H1 (cell line): ENCODE data around the gene SKIC8. TPM values are rescaled to one million over a fixed set of nuclear protein-coding genes. Genes with fewer than 3 reads are reported as not detected.

Experiments used
- CTCF ChIA-PET: fragments of 300-600 bp; sonication (Branson Sonifier 250); formaldehyde crosslinking; loops from one replicate; lab custom pipeline; 2021; ENCODE audit not compliant: partially characterized antibody; lab: Charles Lee
- POLR2A ChIA-PET: fragments of 300-600 bp; sonication (Branson Sonifier 250); formaldehyde crosslinking; loops from one replicate; lab custom pipeline; 2021; ENCODE audit warnings: inconsistent platforms; ENCODE audit not compliant: partially characterized antibody; lab: Charles Lee
- DNase-seq, 2 experiments: peaks; one replicate each; pipeline versions ENCODE4 v3.0.0 to v3.0.0-alpha.2; 2010 to 2022; ENCODE audit warnings: low spot score in 2 of 2, low read depth in 1 of 2, mixed read lengths in 1 of 2
- FAIRE-seq: peaks from 2 replicates; lab custom pipeline; 2011; peaks lifted over from hg19 to GRCh38; lab: Jason Lieb, UNC
- H2AFZ ChIP-seq: 2 replicates; pipeline ENCODE4 v1.8.1; 2012; ENCODE audit warnings: low read length, inconsistent platforms
- H2AK5ac ChIP-seq: 2 replicates; pipeline ENCODE4 v1.6.1; 2013; ENCODE audit warnings: low read depth, low read length
- H2BK120ac ChIP-seq: replicated peaks from 2 replicates; pipeline ENCODE3; 2013; ENCODE audit warnings: low read depth, low read length, inconsistent platforms
- H2BK12ac ChIP-seq: 2 replicates; pipeline ENCODE4 v1.6.1; 2013; ENCODE audit warnings: low read depth, low read length
- H2BK15ac ChIP-seq: 2 replicates; pipeline ENCODE4 v1.6.1; 2013; ENCODE audit warnings: low read length
- H2BK20ac ChIP-seq: 2 replicates; pipeline ENCODE4 v1.6.1; 2013; ENCODE audit warnings: low read length
- H2BK5ac ChIP-seq: 2 replicates; pipeline ENCODE4 v1.6.1; 2013; ENCODE audit warnings: low read depth, low read length
- H3K14ac ChIP-seq: 2 replicates; pipeline ENCODE4 v1.6.1; 2013; ENCODE audit warnings: inconsistent platforms; ENCODE audit not compliant: insufficient read length
- H3K18ac ChIP-seq: 2 replicates; pipeline ENCODE4 v1.6.1; 2013; ENCODE audit warnings: low read length; ENCODE audit errors: extremely low read depth
- H3K23ac ChIP-seq: 2 replicates; pipeline ENCODE4 v1.6.1; 2013; ENCODE audit warnings: inconsistent platforms; ENCODE audit not compliant: insufficient read length
- H3K23me2 ChIP-seq: 2 replicates; pipeline ENCODE4 v1.6.1; 2013; ENCODE audit warnings: low read depth, low read length
- H3K27ac ChIP-seq: 2 replicates; pipeline ENCODE4 v1.6.1; 2011; ENCODE audit warnings: low read depth, low read length, inconsistent platforms
- H3K27me3 ChIP-seq, 4 experiments: replicated peaks in 1 of 4; 1 replicate in 1 of 4; 2 replicates in 3 of 4; pipeline versions ENCODE4 v1.6.1 to v1.8.1; 2011 to 2013; ENCODE audit warnings: low read length in 3 of 4, mild to moderate bottlenecking in 3 of 4, inconsistent platforms in 2 of 4, mixed read lengths in 2 of 4, moderate library complexity in 1 of 4; ENCODE audit not compliant: control insufficient read depth in 3 of 4, insufficient read depth in 3 of 4; ENCODE audit errors: extremely low read depth in 1 of 4
- H3K36me3 ChIP-seq, 4 experiments: 2 replicates each; pipeline versions ENCODE4 v1.6.1 to v1.8.1; 2011 to 2013; ENCODE audit warnings: mild to moderate bottlenecking in 4 of 4, low read length in 3 of 4, moderate library complexity in 2 of 4, control low read depth in 1 of 4, inconsistent platforms in 1 of 4; ENCODE audit not compliant: insufficient read depth in 4 of 4, control insufficient read depth in 2 of 4
- H3K4ac ChIP-seq: replicated peaks from 2 replicates; pipeline ENCODE3; 2013; ENCODE audit warnings: low read length, low read depth, mixed read lengths, inconsistent platforms; ENCODE audit not compliant: insufficient read length
- H3K4me1 ChIP-seq, 4 experiments: replicated peaks in 1 of 4; 1 replicate in 1 of 4; 2 replicates in 3 of 4; pipeline versions ENCODE4 v1.6.1 to v1.8.1; 2011 to 2013; ENCODE audit warnings: low read length in 3 of 4, inconsistent platforms in 2 of 4, mixed read lengths in 1 of 4; ENCODE audit not compliant: insufficient read depth in 4 of 4, control insufficient read depth in 3 of 4
- H3K4me2 ChIP-seq, 2 experiments: 2 replicates each; pipeline versions ENCODE4 v1.6.1 to v1.8.1; 2011 to 2013; ENCODE audit warnings: low read depth in 2 of 2, low read length in 2 of 2, control low read depth in 1 of 2, inconsistent platforms in 1 of 2, mild to moderate bottlenecking in 1 of 2; ENCODE audit not compliant: insufficient read depth in 1 of 2
- H3K4me3 ChIP-seq, 4 experiments: fragments of 200-600, 300-600 bp in 1 of 4; sonication (generic), shearing (Covaris generic), sonication (Bioruptor Twin) in 1 of 4; 2 replicates each; pipeline versions ENCODE4 v1.5.1 to v1.8.1; 2011 to 2016; ENCODE audit warnings: low read length in 4 of 4, low read depth in 3 of 4, control low read depth in 2 of 4, inconsistent platforms in 2 of 4, mild to moderate bottlenecking in 2 of 4, mixed read lengths in 1 of 4, moderate library complexity in 1 of 4; ENCODE audit not compliant: insufficient read depth in 2 of 4; ENCODE audit errors: extremely low read depth in 1 of 4
- H3K56ac ChIP-seq: replicated peaks from 2 replicates; pipeline ENCODE3; 2013; ENCODE audit warnings: low read depth, mild to moderate bottlenecking, mixed read lengths, low read length, inconsistent platforms; ENCODE audit not compliant: insufficient read length
- H3K79me1 ChIP-seq: 2 replicates; pipeline ENCODE4 v1.6.1; 2013; ENCODE audit warnings: low read depth, low read length, control low read depth
- H3K79me2 ChIP-seq, 2 experiments: 2 replicates each; pipeline versions ENCODE4 v1.6.1 to v1.8.1; 2012 to 2013; ENCODE audit warnings: low read length in 2 of 2, mild to moderate bottlenecking in 2 of 2, inconsistent platforms in 1 of 2; ENCODE audit not compliant: insufficient read depth in 2 of 2, control insufficient read depth in 1 of 2
- H3K9ac ChIP-seq, 4 experiments: replicated peaks in 1 of 4; 1 replicate in 1 of 4; 2 replicates in 3 of 4; pipeline versions ENCODE4 v1.6.1 to v1.8.1; 2011 to 2013; ENCODE audit warnings: low read depth in 3 of 4, low read length in 3 of 4, control low read depth in 2 of 4, mild to moderate bottlenecking in 2 of 4, moderate library complexity in 2 of 4, inconsistent platforms in 1 of 4; ENCODE audit errors: extremely low read depth in 1 of 4
- H3K9me3 ChIP-seq, 2 experiments: 2 replicates each; pipeline versions ENCODE4 v1.6.1 to v1.8.1; 2012 to 2013; ENCODE audit warnings: mild to moderate bottlenecking in 2 of 2, moderate library complexity in 2 of 2, control low read depth in 1 of 2, inconsistent platforms in 1 of 2, low read depth in 1 of 2, low read length in 1 of 2, mixed read lengths in 1 of 2; ENCODE audit not compliant: insufficient read depth in 2 of 2
- H4K20me1 ChIP-seq, 2 experiments: replicated peaks in 1 of 2; 2 replicates each; pipeline versions ENCODE3 to v1.8.1; 2011 to 2013; ENCODE audit warnings: inconsistent platforms in 2 of 2, low read length in 2 of 2, mild to moderate bottlenecking in 1 of 2; ENCODE audit not compliant: insufficient read depth in 2 of 2, control insufficient read depth in 1 of 2
- H4K5ac ChIP-seq: 2 replicates; pipeline ENCODE4 v1.6.1; 2013; ENCODE audit warnings: low read length, low read depth, mixed read lengths, inconsistent platforms; ENCODE audit not compliant: insufficient read length
- H4K8ac ChIP-seq: 2 replicates; pipeline ENCODE4 v1.8.0; 2013; ENCODE audit warnings: mild to moderate bottlenecking, moderate library complexity, low read length, inconsistent platforms; ENCODE audit not compliant: insufficient read depth; ENCODE audit errors: extremely low read depth
- H4K91ac ChIP-seq: replicated peaks from 2 replicates; pipeline ENCODE3; 2013; ENCODE audit warnings: low read length, mixed read lengths, inconsistent platforms; ENCODE audit not compliant: insufficient read length
- CEBPB ChIP-seq: IDR thresholded peaks from 2 replicates; pipeline ENCODE4 v1.6.1; 2012; ENCODE audit warnings: low read depth, low read length
- CTBP2 ChIP-seq: IDR thresholded peaks from 2 replicates; pipeline ENCODE4 v1.7.0; 2011; ENCODE audit warnings: borderline replicate concordance, mild to moderate bottlenecking, moderate library complexity, mixed read lengths, low read length; ENCODE audit not compliant: insufficient read depth, insufficient read length
- CTCF ChIP-seq, 3 experiments: IDR thresholded peaks; 1 replicate in 2 of 3; 2 replicates in 1 of 3; pipeline versions ENCODE4 v1.5.1 to v1.6.1; 2011; ENCODE audit warnings: low read length in 3 of 3, mild to moderate bottlenecking in 3 of 3, inconsistent platforms in 2 of 3, low read depth in 1 of 3, moderate library complexity in 1 of 3; ENCODE audit not compliant: insufficient read depth in 1 of 3; ENCODE audit errors: control extremely low read depth in 1 of 3
- RAD21 ChIP-seq, 2 experiments: IDR thresholded peaks in 1 of 2; conservative IDR thresholded peaks in 1 of 2; 2 replicates each; pipeline ENCODE4 v1.6.1; 2011; ENCODE audit warnings: low read depth in 2 of 2, low read length in 2 of 2, improper control_type of control experiment in 1 of 2, inconsistent platforms in 1 of 2, mild to moderate bottlenecking in 1 of 2, moderate library complexity in 1 of 2
- RNF2 ChIP-seq: fragments of 200-900, 300-1000 bp; sonication (generic); IDR thresholded peaks from 2 replicates; pipeline ENCODE4 v1.7.1; 2016; ENCODE audit warnings: borderline replicate concordance, low read depth, mild to moderate bottlenecking, antibody characterized with exemption, low read length; ENCODE audit not compliant: poor library complexity, severe bottlenecking; ENCODE audit errors: missing control alignments
- TCF12 ChIP-seq: IDR thresholded peaks from 2 replicates; pipeline ENCODE4 v1.6.1; 2011; ENCODE audit warnings: low read depth, mild to moderate bottlenecking, low read length
- WGBS, 2 experiments: shearing (Covaris generic) in 1 of 2; methylation state at CpG; one replicate each; pipeline versions ENCODE4 v1.1.6 to v1.1.7; 2013 to 2015; ENCODE audit warnings: low lambda C conversion rate in 2 of 2, mixed read lengths in 2 of 2, inconsistent platforms in 1 of 2, low coverage in 1 of 2, missing lambda C conversion rate in 1 of 2; ENCODE audit not compliant: insufficient replicate concordance in 2 of 2, insufficient coverage in 1 of 2, insufficient read length in 1 of 2; ENCODE audit errors: extremely low coverage in 1 of 2, missing lambda C conversion rate in 1 of 2; 5-methylcytosine and 5-hydroxymethylcytosine counted together
- polyA plus RNA-seq, 7 experiments: library from polyadenylated mRNA; depleted of rRNA in 3 of 7; stranded (reverse) in 5 of 7; unstranded in 2 of 7; fragments of >200 nt in 5 of 7; fragments of 200-250 nt in 2 of 7; gene quantifications; 1 replicate in 5 of 7; 2 replicates in 1 of 7; 4 replicates in 1 of 7; pipeline versions ENCODE4 v1.2.1 to v1.2.3, GENCODE V29; 2011 to 2013; ENCODE audit warnings: missing spikeins in 2 of 7, mixed read lengths in 2 of 7
- total RNA-seq: library from RNA; stranded (reverse); fragmentation: NEBNext Ultra II Directional; extraction: Animal tissue kit (Norgen Biotek cat#: 25700); gene quantifications from 2 replicates; pipeline ENCODE4 v1.2.1, GENCODE V29; 2021
- TF ChIP-seq, protein P1 (sequence below): IDR thresholded peaks from 2 replicates; pipeline ENCODE4 v1.6.1; 2012; ENCODE audit warnings: inconsistent platforms

SKIC8 gene
- total and polyA plus RNA-seq, 2 of the 8 experiments (the other 6 are each of a cell fraction or from before 2014, with no cell fraction given) = 44.2 to 77.7 TPM

GRCh38 chr15:78241017-78241416 is 58.4 kb downstream of the SKIC8 start:
- FAIRE-seq = no peak
- Histone ChIP-seq H3K4me1 (peaks cover 0 to 8% (median 5%) of the 10 kb centered on the region in 4 experiments; a peak in 6 of 7 replicates), H3K18ac (no peak overlapping the region; the same call in 1 of the 2 replicates), H3K56ac (no peak overlapping the region), H2AK5ac (no peak overlapping the region), H3K4ac (no peak overlapping the region), H2AFZ (peak overlapping the region; percentile 72; the same call in 1 of the 2 replicates), H3K27me3 (no peaks in the 10 kb centered on the region), H2BK15ac (no peak overlapping the region), H4K5ac (no peak overlapping the region), H3K23me2 (no peaks in the 10 kb centered on the region; the same call in 1 of the 2 replicates), H4K8ac (peak overlapping the region; percentile 84; the same call in 1 of the 2 replicates), H2BK5ac (no peak overlapping the region), H3K27ac (no peak overlapping the region), H4K91ac (no peak overlapping the region), H3K36me3 (no peaks in the 10 kb centered on the region), H2BK12ac (no peak overlapping the region), H3K79me2 (no peaks in the 10 kb centered on the region), H2BK120ac (no peak overlapping the region), H3K9me3 (no peaks in the 10 kb centered on the region), H3K79me1 (no peaks in the 10 kb centered on the region), H3K4me3 (no peak overlapping the region), H2BK20ac (no peak overlapping the region), H3K14ac (no peak overlapping the region), H3K23ac (no peak overlapping the region), H4K20me1 (no peaks in the 10 kb centered on the region), H3K9ac (no peak overlapping the region), H3K4me2 (no peak overlapping the region)
- peak; percentile 66 to 97 for DNase-seq
- TF ChIP-seq, protein P1, sequence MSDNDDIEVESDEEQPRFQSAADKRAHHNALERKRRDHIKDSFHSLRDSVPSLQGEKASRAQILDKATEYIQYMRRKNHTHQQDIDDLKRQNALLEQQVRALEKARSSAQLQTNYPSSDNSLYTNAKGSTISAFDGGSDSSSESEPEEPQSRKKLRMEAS = 0 out of 2 replicates have a peak, but pooled peaks have one; percentile 32
- peak; percentile 81 to 93 (median 86) for TF ChIP-seq CTCF (IDR thresholded peaks at IDR 0.05; ENCODE audit: control extremely low read depth in 1 of 3, insufficient read depth in 1 of 3, low read depth in 1 of 3, low read length in 3 of 3)
- peak; percentile 49; the same call in 1 of the 2 replicates for TF ChIP-seq TCF12
- no peak for TF ChIP-seq RNF2
- no peak for TF ChIP-seq CTBP2
- TF ChIP-seq CEBPB = peak; percentile 91
- peak; percentile 87 to 90 for TF ChIP-seq RAD21 (IDR thresholded peaks at IDR 0.05 in 1 of 2, conservative IDR thresholded peaks at IDR 0.05 in 1 of 2; ENCODE audit: low read depth in 2 of 2, low read length in 2 of 2)
- ChIA-PET CTCF (interaction anchor here (0.6 to 16.2 kb wide), 45 partner anchors 11 to 570 kb away, joined by 3 to 285 read pairs (median 6); partner anchors contain the start of gene CIB2), POLR2A (interaction anchor here (0.6 kb wide), 1 partner anchor 177 kb away, joined by 3 read pairs; no protein-coding TSS in a partner anchor)
- WGBS, 2 experiments = 32% methylated on average over 12 of the region's 12 CpGs; no CpG with 5 or more reads in 1 of the 2 experiments
